Chondrocyte (in vitro differentiated cells): ENCODE measurements around the gene SCMH1. TPM values are rescaled to one million over a fixed set of nuclear protein-coding genes. Genes with fewer than 3 reads are reported as not detected.

Experiments
- DNase-seq: peaks from one replicate; pipeline ENCODE4 v3.0.0; 2021; ENCODE audit warnings: mixed read lengths, low spot score
- H3K27ac Mint-ChIP-seq: one replicate; pipeline ENCODE4 v1.8.0; 2021; ENCODE audit warnings: mild to moderate bottlenecking, moderate library complexity, mixed read lengths; ENCODE audit not compliant: unreplicated experiment
- H3K27me3 Mint-ChIP-seq: 2 replicates; pipeline ENCODE4 v1.8.0; 2021; ENCODE audit warnings: low read depth, mixed read lengths
- H3K36me3 Mint-ChIP-seq: 2 replicates; pipeline ENCODE4 v1.8.0; 2021; ENCODE audit warnings: low read depth, mixed read lengths
- H3K4me1 Mint-ChIP-seq: 2 replicates; pipeline ENCODE4 v1.8.0; 2021; ENCODE audit warnings: low read depth, mild to moderate bottlenecking, mixed read lengths
- H3K4me3 Mint-ChIP-seq: one replicate; pipeline ENCODE4 v1.8.0; 2021; ENCODE audit warnings: mild to moderate bottlenecking, moderate library complexity, mixed read lengths; ENCODE audit not compliant: unreplicated experiment
- H3K9me3 Mint-ChIP-seq: 2 replicates; pipeline ENCODE4 v1.8.0; 2021; ENCODE audit warnings: low read depth, mixed read lengths
- total RNA-seq: library from RNA; stranded (reverse); gene quantifications from 3 replicates; pipeline ENCODE4 v1.2.1, GENCODE V29; 2021
- TF ChIP-seq, protein P1 (sequence below): fragments of 200-600 bp; sonication (generic); IDR thresholded peaks from 2 replicates; pipeline ENCODE4 v1.5.0; 2021; ENCODE audit warnings: antibody characterized with exemption, mild to moderate bottlenecking, moderate library complexity

The SCMH1 gene
- total RNA-seq, 1 donor from 2014 or later: 29.5 TPM

DNA sequence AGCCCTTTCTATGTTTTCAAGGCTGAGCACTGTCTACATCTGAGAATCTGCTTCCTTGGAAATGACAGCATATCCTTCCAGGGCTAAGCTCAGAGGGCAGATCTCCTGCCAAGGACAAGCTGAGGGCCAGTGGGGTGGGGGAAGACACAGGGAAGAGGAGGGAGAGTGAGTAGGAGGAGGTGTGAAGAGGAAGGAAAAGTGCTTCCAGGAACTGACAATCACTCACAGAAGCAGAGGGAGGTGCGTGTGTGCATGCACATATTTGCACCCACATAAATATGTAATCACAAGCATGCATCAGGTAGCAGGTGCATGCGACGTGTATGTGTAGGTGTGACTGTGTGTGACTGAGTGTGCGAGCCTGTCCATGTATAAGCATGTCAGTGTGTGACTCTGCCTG is 43.7 kb upstream of the SCMH1 start:
- Mint-ChIP-seq H3K36me3 (no peaks in the 10 kb centered on the region), H3K4me3 (no peak overlapping the region), H3K27ac (no peak overlapping the region), H3K4me1 (no peaks in the 10 kb centered on the region), H3K9me3 (no peaks in the 10 kb centered on the region), H3K27me3 (peaks cover 70% of the 10 kb centered on the region)
- no peak for DNase-seq
- TF ChIP-seq, protein P1, sequence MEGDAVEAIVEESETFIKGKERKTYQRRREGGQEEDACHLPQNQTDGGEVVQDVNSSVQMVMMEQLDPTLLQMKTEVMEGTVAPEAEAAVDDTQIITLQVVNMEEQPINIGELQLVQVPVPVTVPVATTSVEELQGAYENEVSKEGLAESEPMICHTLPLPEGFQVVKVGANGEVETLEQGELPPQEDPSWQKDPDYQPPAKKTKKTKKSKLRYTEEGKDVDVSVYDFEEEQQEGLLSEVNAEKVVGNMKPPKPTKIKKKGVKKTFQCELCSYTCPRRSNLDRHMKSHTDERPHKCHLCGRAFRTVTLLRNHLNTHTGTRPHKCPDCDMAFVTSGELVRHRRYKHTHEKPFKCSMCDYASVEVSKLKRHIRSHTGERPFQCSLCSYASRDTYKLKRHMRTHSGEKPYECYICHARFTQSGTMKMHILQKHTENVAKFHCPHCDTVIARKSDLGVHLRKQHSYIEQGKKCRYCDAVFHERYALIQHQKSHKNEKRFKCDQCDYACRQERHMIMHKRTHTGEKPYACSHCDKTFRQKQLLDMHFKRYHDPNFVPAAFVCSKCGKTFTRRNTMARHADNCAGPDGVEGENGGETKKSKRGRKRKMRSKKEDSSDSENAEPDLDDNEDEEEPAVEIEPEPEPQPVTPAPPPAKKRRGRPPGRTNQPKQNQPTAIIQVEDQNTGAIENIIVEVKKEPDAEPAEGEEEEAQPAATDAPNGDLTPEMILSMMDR: no peak

DNA sequence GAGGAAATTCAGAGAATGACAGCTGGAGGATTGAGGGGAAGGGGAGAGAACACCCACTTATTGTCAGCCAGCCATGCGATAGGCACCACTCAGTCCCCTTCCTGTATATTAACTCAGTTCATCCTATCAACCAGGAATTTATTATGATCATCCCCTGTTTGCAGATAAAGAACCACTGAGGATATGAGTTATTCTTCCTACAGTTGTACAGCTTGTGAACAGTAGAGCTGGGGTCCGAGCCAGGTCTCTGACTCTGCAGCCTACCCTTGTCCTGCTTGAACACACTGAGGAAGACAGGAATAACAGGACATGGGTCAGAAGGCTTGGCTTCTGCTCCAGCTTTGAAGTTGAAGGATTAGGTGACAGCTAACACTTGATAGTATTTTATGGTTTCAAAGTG is 42.0 kb upstream of the SCMH1 start:
- Mint-ChIP-seq H3K36me3 (no peaks in the 10 kb centered on the region), H3K27ac (no peak overlapping the region), H3K9me3 (no peaks in the 10 kb centered on the region), H3K4me1 (no peaks in the 10 kb centered on the region), H3K27me3 (peaks cover 64% of the 10 kb centered on the region), H3K4me3 (no peak overlapping the region)
- TF ChIP-seq, protein P1: no peak
- no peak for DNase-seq

DNA sequence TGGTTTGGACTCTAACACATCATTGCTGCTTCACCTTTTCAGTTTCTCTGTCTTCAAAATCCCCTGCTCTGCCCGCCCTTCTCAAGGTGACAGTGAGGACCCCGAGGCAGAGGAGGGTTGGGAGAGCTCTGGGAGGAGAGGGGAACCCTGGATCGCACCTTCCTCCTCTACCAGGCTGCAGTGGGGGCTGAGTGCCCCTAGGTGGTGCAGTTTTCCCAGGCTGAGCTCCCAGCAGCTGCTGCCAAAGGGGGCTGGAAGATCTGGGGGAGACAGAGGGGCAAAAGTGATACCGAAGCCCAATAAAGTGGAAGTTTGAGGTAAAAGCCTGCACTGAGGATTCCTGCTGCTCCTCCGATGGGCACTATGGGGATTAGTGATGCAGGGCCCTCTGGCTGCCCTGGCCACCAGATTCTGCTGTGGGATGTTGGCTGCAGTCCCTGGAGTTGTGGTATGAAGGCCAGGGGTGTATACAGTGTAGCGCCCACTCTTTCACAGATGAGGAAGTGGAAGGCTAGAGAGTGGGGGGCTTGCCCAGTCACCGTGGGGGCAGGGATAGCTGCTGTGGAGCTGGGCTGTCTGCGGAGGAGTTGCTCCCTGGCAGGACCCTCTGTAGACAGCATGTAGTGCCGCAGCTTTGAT is 40.7 kb upstream of the SCMH1 start:
- Mint-ChIP-seq H3K36me3 (no peaks in the 10 kb centered on the region), H3K4me3 (no peak overlapping the region), H3K9me3 (no peaks in the 10 kb centered on the region), H3K27me3 (peaks cover 62% of the 10 kb centered on the region), H3K27ac (no peak overlapping the region), H3K4me1 (no peaks in the 10 kb centered on the region)
- no peak for DNase-seq
- TF ChIP-seq, protein P1: peak; percentile 91

DNA sequence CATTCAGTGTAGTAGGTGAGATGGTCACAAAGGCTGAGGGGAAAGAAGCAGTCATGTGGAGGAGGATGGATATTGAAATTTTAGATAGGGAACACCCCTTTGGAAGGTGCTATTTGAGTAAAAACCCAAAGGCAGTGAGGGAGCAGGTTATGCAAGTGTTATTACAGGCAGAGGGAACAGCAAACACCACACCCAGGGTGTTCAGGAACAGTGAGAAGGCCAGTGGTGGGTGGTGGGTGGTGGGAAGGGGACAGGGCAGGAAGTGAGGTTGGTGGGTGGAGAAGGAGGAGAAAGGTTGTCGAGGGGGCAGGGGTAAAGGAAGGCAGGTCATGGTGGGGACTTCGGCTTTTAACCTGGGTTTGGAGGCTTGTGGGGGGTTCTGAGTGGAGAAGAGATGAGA is 39.2 kb upstream of the SCMH1 start:
- Mint-ChIP-seq H3K27ac (no peak overlapping the region), H3K27me3 (peaks cover 59% of the 10 kb centered on the region), H3K4me1 (no peaks in the 10 kb centered on the region), H3K36me3 (no peaks in the 10 kb centered on the region), H3K4me3 (no peak overlapping the region), H3K9me3 (no peaks in the 10 kb centered on the region)
- TF ChIP-seq, protein P1: no peak
- DNase-seq: no peak

DNA sequence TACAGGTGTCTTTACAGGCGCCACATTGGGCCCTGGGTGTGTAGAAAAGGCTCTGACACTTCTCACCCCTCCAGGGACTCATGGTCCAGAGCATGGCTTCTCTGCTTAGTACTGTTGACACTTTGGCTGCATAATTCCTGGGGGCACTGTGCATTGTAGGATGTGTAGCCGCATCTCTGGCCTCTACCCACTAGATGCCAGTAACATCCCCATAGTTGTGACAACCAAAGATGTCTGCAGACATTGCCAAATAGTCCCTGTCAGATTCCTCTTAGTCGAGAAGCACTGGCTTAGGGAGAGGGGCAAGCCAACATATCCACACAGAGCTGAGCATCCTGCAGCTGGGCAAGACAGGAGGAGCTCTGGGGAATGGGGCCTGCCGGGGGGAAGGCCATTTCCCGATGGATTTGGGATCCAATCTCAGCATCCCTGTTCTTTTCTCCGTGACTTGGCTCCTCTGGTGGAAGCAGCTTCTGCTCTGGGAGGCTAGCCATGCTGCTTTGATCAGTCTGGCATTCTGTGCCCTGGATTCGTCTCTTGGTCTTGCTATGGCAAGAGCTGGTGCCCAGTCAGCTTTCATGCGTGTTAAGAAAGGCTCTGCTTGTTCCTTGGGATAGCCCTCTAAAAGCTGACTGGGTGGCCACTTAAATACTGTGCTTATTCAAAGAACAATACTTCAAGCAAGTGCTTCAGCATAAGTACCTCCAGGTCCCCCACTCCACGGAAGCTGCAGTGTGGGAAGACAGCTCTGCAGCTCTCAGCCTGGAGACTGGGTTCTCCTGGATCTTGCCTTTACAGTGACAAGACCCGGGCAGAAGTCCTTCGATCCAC is 38.3 kb upstream of the SCMH1 start:
- Mint-ChIP-seq H3K36me3 (no peaks in the 10 kb centered on the region), H3K9me3 (no peaks in the 10 kb centered on the region), H3K4me3 (no peak overlapping the region), H3K27me3 (peaks cover 53% of the 10 kb centered on the region), H3K4me1 (no peaks in the 10 kb centered on the region), H3K27ac (no peak overlapping the region)
- DNase-seq: no peak
- TF ChIP-seq, protein P1: no peak
